H1 (cell line): Measurements from ENCODE around the gene KREMEN1. TPM values are rescaled to one million over a fixed set of nuclear protein-coding genes. Genes with fewer than 3 reads are reported as not detected.

Experiments
- CTCF ChIA-PET: fragments of 300-600 bp; sonication (Branson Sonifier 250); formaldehyde crosslinking; loops from one replicate; lab custom pipeline; 2021; ENCODE audit not compliant: partially characterized antibody; lab: Charles Lee
- POLR2A ChIA-PET: fragments of 300-600 bp; sonication (Branson Sonifier 250); formaldehyde crosslinking; loops from one replicate; lab custom pipeline; 2021; ENCODE audit warnings: inconsistent platforms; ENCODE audit not compliant: partially characterized antibody; lab: Charles Lee
- DNase-seq, 2 experiments: peaks; one replicate each; pipeline versions ENCODE4 v3.0.0 to v3.0.0-alpha.2; 2010 to 2022; ENCODE audit warnings: low spot score in 2 of 2, low read depth in 1 of 2, mixed read lengths in 1 of 2
- FAIRE-seq: peaks from 2 replicates; lab custom pipeline; 2011; peaks lifted over from hg19 to GRCh38; lab: Jason Lieb, UNC
- H2AFZ ChIP-seq: 2 replicates; pipeline ENCODE4 v1.8.1; 2012; ENCODE audit warnings: low read length, inconsistent platforms
- H2AK5ac ChIP-seq: 2 replicates; pipeline ENCODE4 v1.6.1; 2013; ENCODE audit warnings: low read depth, low read length
- H2BK120ac ChIP-seq: replicated peaks from 2 replicates; pipeline ENCODE3; 2013; ENCODE audit warnings: low read depth, low read length, inconsistent platforms
- H2BK12ac ChIP-seq: 2 replicates; pipeline ENCODE4 v1.6.1; 2013; ENCODE audit warnings: low read depth, low read length
- H2BK15ac ChIP-seq: 2 replicates; pipeline ENCODE4 v1.6.1; 2013; ENCODE audit warnings: low read length
- H2BK20ac ChIP-seq: 2 replicates; pipeline ENCODE4 v1.6.1; 2013; ENCODE audit warnings: low read length
- H2BK5ac ChIP-seq: 2 replicates; pipeline ENCODE4 v1.6.1; 2013; ENCODE audit warnings: low read depth, low read length
- H3K14ac ChIP-seq: 2 replicates; pipeline ENCODE4 v1.6.1; 2013; ENCODE audit warnings: inconsistent platforms; ENCODE audit not compliant: insufficient read length
- H3K18ac ChIP-seq: 2 replicates; pipeline ENCODE4 v1.6.1; 2013; ENCODE audit warnings: low read length; ENCODE audit errors: extremely low read depth
- H3K23ac ChIP-seq: 2 replicates; pipeline ENCODE4 v1.6.1; 2013; ENCODE audit warnings: inconsistent platforms; ENCODE audit not compliant: insufficient read length
- H3K23me2 ChIP-seq: 2 replicates; pipeline ENCODE4 v1.6.1; 2013; ENCODE audit warnings: low read depth, low read length
- H3K27ac ChIP-seq: 2 replicates; pipeline ENCODE4 v1.6.1; 2011; ENCODE audit warnings: low read depth, low read length, inconsistent platforms
- H3K27me3 ChIP-seq, 4 experiments: replicated peaks in 1 of 4; 1 replicate in 1 of 4; 2 replicates in 3 of 4; pipeline versions ENCODE4 v1.6.1 to v1.8.1; 2011 to 2013; ENCODE audit warnings: low read length in 3 of 4, mild to moderate bottlenecking in 3 of 4, inconsistent platforms in 2 of 4, mixed read lengths in 2 of 4, moderate library complexity in 1 of 4; ENCODE audit not compliant: control insufficient read depth in 3 of 4, insufficient read depth in 3 of 4; ENCODE audit errors: extremely low read depth in 1 of 4
- H3K36me3 ChIP-seq, 4 experiments: 2 replicates each; pipeline versions ENCODE4 v1.6.1 to v1.8.1; 2011 to 2013; ENCODE audit warnings: mild to moderate bottlenecking in 4 of 4, low read length in 3 of 4, moderate library complexity in 2 of 4, control low read depth in 1 of 4, inconsistent platforms in 1 of 4; ENCODE audit not compliant: insufficient read depth in 4 of 4, control insufficient read depth in 2 of 4
- H3K4ac ChIP-seq: replicated peaks from 2 replicates; pipeline ENCODE3; 2013; ENCODE audit warnings: low read length, low read depth, mixed read lengths, inconsistent platforms; ENCODE audit not compliant: insufficient read length
- H3K4me1 ChIP-seq, 4 experiments: replicated peaks in 1 of 4; 1 replicate in 1 of 4; 2 replicates in 3 of 4; pipeline versions ENCODE4 v1.6.1 to v1.8.1; 2011 to 2013; ENCODE audit warnings: low read length in 3 of 4, inconsistent platforms in 2 of 4, mixed read lengths in 1 of 4; ENCODE audit not compliant: insufficient read depth in 4 of 4, control insufficient read depth in 3 of 4
- H3K4me2 ChIP-seq, 2 experiments: 2 replicates each; pipeline versions ENCODE4 v1.6.1 to v1.8.1; 2011 to 2013; ENCODE audit warnings: low read depth in 2 of 2, low read length in 2 of 2, control low read depth in 1 of 2, inconsistent platforms in 1 of 2, mild to moderate bottlenecking in 1 of 2; ENCODE audit not compliant: insufficient read depth in 1 of 2
- H3K4me3 ChIP-seq, 4 experiments: fragments of 200-600, 300-600 bp in 1 of 4; sonication (generic), shearing (Covaris generic), sonication (Bioruptor Twin) in 1 of 4; 2 replicates each; pipeline versions ENCODE4 v1.5.1 to v1.8.1; 2011 to 2016; ENCODE audit warnings: low read length in 4 of 4, low read depth in 3 of 4, control low read depth in 2 of 4, inconsistent platforms in 2 of 4, mild to moderate bottlenecking in 2 of 4, mixed read lengths in 1 of 4, moderate library complexity in 1 of 4; ENCODE audit not compliant: insufficient read depth in 2 of 4; ENCODE audit errors: extremely low read depth in 1 of 4
- H3K56ac ChIP-seq: replicated peaks from 2 replicates; pipeline ENCODE3; 2013; ENCODE audit warnings: low read depth, mild to moderate bottlenecking, mixed read lengths, low read length, inconsistent platforms; ENCODE audit not compliant: insufficient read length
- H3K79me1 ChIP-seq: 2 replicates; pipeline ENCODE4 v1.6.1; 2013; ENCODE audit warnings: low read depth, low read length, control low read depth
- H3K79me2 ChIP-seq, 2 experiments: 2 replicates each; pipeline versions ENCODE4 v1.6.1 to v1.8.1; 2012 to 2013; ENCODE audit warnings: low read length in 2 of 2, mild to moderate bottlenecking in 2 of 2, inconsistent platforms in 1 of 2; ENCODE audit not compliant: insufficient read depth in 2 of 2, control insufficient read depth in 1 of 2
- H3K9ac ChIP-seq, 4 experiments: replicated peaks in 1 of 4; 1 replicate in 1 of 4; 2 replicates in 3 of 4; pipeline versions ENCODE4 v1.6.1 to v1.8.1; 2011 to 2013; ENCODE audit warnings: low read depth in 3 of 4, low read length in 3 of 4, control low read depth in 2 of 4, mild to moderate bottlenecking in 2 of 4, moderate library complexity in 2 of 4, inconsistent platforms in 1 of 4; ENCODE audit errors: extremely low read depth in 1 of 4
- H3K9me3 ChIP-seq, 2 experiments: 2 replicates each; pipeline versions ENCODE4 v1.6.1 to v1.8.1; 2012 to 2013; ENCODE audit warnings: mild to moderate bottlenecking in 2 of 2, moderate library complexity in 2 of 2, control low read depth in 1 of 2, inconsistent platforms in 1 of 2, low read depth in 1 of 2, low read length in 1 of 2, mixed read lengths in 1 of 2; ENCODE audit not compliant: insufficient read depth in 2 of 2
- H4K20me1 ChIP-seq, 2 experiments: replicated peaks in 1 of 2; 2 replicates each; pipeline versions ENCODE3 to v1.8.1; 2011 to 2013; ENCODE audit warnings: inconsistent platforms in 2 of 2, low read length in 2 of 2, mild to moderate bottlenecking in 1 of 2; ENCODE audit not compliant: insufficient read depth in 2 of 2, control insufficient read depth in 1 of 2
- H4K5ac ChIP-seq: 2 replicates; pipeline ENCODE4 v1.6.1; 2013; ENCODE audit warnings: low read length, low read depth, mixed read lengths, inconsistent platforms; ENCODE audit not compliant: insufficient read length
- H4K8ac ChIP-seq: 2 replicates; pipeline ENCODE4 v1.8.0; 2013; ENCODE audit warnings: mild to moderate bottlenecking, moderate library complexity, low read length, inconsistent platforms; ENCODE audit not compliant: insufficient read depth; ENCODE audit errors: extremely low read depth
- H4K91ac ChIP-seq: replicated peaks from 2 replicates; pipeline ENCODE3; 2013; ENCODE audit warnings: low read length, mixed read lengths, inconsistent platforms; ENCODE audit not compliant: insufficient read length
- SRF ChIP-seq: IDR thresholded peaks from 2 replicates; pipeline ENCODE4 v1.6.1; 2011; ENCODE audit warnings: mild to moderate bottlenecking, low read depth, low read length, moderate library complexity
- WGBS, 2 experiments: shearing (Covaris generic) in 1 of 2; methylation state at CpG; one replicate each; pipeline versions ENCODE4 v1.1.6 to v1.1.7; 2013 to 2015; ENCODE audit warnings: low lambda C conversion rate in 2 of 2, mixed read lengths in 2 of 2, inconsistent platforms in 1 of 2, low coverage in 1 of 2, missing lambda C conversion rate in 1 of 2; ENCODE audit not compliant: insufficient replicate concordance in 2 of 2, insufficient coverage in 1 of 2, insufficient read length in 1 of 2; ENCODE audit errors: extremely low coverage in 1 of 2, missing lambda C conversion rate in 1 of 2; 5-methylcytosine and 5-hydroxymethylcytosine counted together
- polyA plus RNA-seq, 7 experiments: library from polyadenylated mRNA; depleted of rRNA in 3 of 7; stranded (reverse) in 5 of 7; unstranded in 2 of 7; fragments of >200 nt in 5 of 7; fragments of 200-250 nt in 2 of 7; gene quantifications; 1 replicate in 5 of 7; 2 replicates in 1 of 7; 4 replicates in 1 of 7; pipeline versions ENCODE4 v1.2.1 to v1.2.3, GENCODE V29; 2011 to 2013; ENCODE audit warnings: missing spikeins in 2 of 7, mixed read lengths in 2 of 7
- total RNA-seq: library from RNA; stranded (reverse); fragmentation: NEBNext Ultra II Directional; extraction: Animal tissue kit (Norgen Biotek cat#: 25700); gene quantifications from 2 replicates; pipeline ENCODE4 v1.2.1, GENCODE V29; 2021

KREMEN1 gene
- total and polyA plus RNA-seq, 2 of the 8 experiments (the other 6 are each of a cell fraction or from before 2014, with no cell fraction given) = 2.1 to 3.2 TPM

- H3K23me2 ChIP-seq = no peaks in the 10 kb centered on the region
- H2BK20ac ChIP-seq = no peak overlapping the region
- no peaks in the 10 kb centered on the region for H4K20me1 ChIP-seq
- H2BK15ac ChIP-seq = no peak overlapping the region
- H3K79me2 ChIP-seq = no peaks in the 10 kb centered on the region
- H2AFZ ChIP-seq = no peak overlapping the region
- no peak overlapping the region for H3K14ac ChIP-seq
- H3K27ac ChIP-seq = no peak overlapping the region
- TF ChIP-seq SRF = no peak
- H3K79me1 ChIP-seq = no peaks in the 10 kb centered on the region
- no peak overlapping the region for H4K8ac ChIP-seq
- DNase-seq (no peak), FAIRE-seq (no peak)
- H4K5ac ChIP-seq = no peak overlapping the region
- H3K4me1 ChIP-seq = no peaks in the 10 kb centered on the region
- no peak overlapping the region for H3K4me2 ChIP-seq
- no peak overlapping the region for H3K56ac ChIP-seq
- no peak overlapping the region for H2BK12ac ChIP-seq
- H3K27me3 ChIP-seq = no peaks in the 10 kb centered on the region
- H3K9me3 ChIP-seq = no peaks in the 10 kb centered on the region
- H3K4me3 ChIP-seq = no peak overlapping the region
- WGBS, 2 experiments = 92% methylated on average over 4 of the region's 4 CpGs; no CpG with 5 or more reads in 1 of the 2 experiments
- H3K23ac ChIP-seq = no peak overlapping the region
- CTCF ChIA-PET = interaction anchor here (0.6 kb wide), 1 partner anchor 1059 kb away, joined by 4 read pairs; no protein-coding TSS in a partner anchor
- no peak overlapping the region for H3K18ac ChIP-seq
- no peak overlapping the region for H4K91ac ChIP-seq
- no peak overlapping the region for H2BK120ac ChIP-seq
- POLR2A ChIA-PET = no interaction called here
- H3K4ac ChIP-seq = no peak overlapping the region
- H3K36me3 ChIP-seq = no peaks in the 10 kb centered on the region
- H2BK5ac ChIP-seq = no peak overlapping the region
- no peak overlapping the region for H3K9ac ChIP-seq
- no peak overlapping the region for H2AK5ac ChIP-seq
These were observed 57.6 kb downstream of the KREMEN1 start for GRCh38 chr22:29130476-29130875.
